Stimulated activated CD4-positive, alpha-beta T cell treated with anti-CD3 and anti-CD28 coated beads, Interleukin-15, amount 100 ng/mL, for 24 hours (primary cell): Measurements from ENCODE around the gene RNF4.
"Not testable (repeated sequence)": the region's sequence is repeated elsewhere in the genome, so short reads cannot be mapped to it uniquely, and the experiment has no call there.

ENCODE experiments used
- DNase-seq: peaks from one replicate; pipeline ENCODE4 v3.0.0-alpha.2; 2020

Gene RNF4

DNA sequence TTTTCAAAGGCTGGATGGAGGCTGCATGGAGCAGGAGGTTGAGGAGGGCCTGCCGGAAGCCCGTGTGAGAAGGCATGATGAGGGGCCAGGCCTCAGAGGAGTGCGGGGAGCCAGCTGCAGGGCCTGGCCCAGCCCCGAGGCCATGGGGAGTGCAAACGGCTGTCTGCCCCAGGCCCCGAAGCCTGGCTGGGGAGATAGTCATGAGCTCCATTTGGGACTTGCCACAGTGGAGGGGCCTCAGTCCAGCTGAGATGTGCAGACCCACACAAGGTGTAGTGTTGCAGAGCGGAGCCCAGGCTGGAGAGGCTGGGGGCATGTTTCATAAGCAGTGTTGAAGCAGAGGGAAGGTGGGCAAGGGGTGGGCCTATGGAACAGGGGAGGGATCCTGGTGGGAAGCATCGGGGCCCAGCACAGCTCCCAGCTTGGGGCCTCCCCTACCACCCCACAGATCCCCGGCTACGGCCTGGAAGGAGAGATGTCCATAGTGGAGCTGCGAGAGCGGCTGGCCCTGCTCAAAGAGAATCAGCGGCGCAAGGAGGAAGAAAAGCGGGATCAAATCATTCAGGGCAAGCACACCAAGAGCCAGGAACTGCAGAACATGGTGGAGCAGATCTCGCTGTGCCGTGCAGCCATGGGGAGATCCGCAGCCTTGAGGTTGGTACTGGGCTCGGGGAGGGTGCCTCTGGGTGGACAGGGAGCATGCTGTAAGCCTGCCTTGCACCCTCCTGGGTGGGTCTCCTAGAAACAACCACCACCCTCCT lies 9.1 kb upstream of the RNF4 start:
- no peak for DNase-seq

GRCh38 chr4:2461246-2461960 lies 7.5 kb upstream of the RNF4 start:
- no peak for DNase-seq

DNA sequence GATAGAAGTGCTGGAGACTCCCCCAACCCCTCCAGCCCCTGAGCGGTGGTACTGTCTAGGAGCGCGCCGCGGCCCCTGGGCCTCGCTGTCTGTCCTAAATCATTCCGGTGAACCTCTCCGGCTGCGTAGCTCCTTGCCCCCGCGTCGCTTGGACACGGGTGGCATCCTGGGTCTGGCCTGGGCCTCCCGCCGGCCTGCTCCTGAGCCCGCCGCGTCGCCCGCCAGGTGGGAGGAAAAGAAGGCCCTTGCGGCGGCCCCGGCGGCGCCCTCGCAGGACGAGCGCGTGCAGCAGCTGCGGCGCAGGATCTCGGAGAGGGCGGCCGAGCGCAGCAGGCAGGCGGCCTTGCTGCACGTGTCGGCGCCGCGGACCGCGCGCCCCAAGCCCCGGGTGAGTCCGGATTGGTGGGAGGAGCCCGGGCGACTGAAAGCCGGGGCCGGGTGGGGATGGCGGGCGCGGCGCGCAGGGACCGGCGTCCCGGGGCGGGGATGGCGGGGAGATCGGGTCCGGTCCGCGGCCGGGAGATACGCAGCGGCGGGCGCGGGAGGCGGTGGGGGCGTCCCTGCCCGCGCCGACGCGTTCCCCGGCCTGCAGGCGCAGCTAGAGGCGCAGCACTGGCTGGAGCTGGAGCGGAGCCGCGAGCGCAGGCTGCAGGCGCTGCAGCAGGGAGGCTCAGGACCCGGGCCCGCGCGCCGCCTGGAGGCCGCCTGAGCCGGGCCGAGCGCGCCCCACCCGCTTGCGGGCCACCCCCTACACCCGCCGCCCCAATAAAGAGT lies 6.5 kb upstream of the RNF4 start:
- DNase-seq = peak; percentile 76

DNA sequence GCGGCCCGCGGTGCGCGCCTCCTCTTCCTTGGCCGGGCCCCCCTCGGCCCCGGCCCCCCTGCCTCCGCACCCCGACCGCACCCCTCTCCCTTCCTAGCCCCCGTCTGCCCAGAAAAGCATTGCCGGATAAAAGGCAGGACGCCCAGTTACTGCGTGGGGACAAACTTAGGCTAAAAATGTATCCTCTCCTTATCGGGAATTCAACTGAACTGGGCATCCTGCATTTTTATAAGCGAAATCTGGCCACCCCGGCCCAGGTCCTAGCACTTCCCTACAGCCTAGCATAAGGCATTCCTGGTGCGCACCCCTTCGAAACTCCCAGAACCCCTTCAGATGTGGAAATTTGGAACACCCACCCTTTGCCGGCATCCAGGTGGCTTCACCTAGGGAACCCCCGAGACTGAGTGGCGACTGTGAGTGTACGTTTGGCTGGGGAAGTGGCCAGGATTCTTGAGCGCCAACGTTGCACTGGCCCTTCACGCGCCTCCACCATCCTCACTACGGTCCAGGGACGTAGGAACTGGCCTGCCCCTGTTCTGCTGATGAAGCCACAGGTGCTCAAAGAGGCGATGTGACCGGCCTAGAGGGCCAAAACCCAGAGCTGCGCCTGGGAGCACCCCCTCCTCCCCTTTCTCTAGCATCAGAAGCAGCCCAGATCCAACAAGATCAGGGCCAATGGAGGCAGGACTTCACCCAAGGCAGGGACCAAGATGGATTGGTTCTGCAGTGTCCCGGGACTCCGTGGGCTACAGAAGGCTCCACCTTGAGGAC lies 5.7 kb upstream of the RNF4 start:
- no peak for DNase-seq

GRCh38 chr4:2465032-2465431 lies 3.9 kb upstream of the RNF4 start:
- DNase-seq = no peak

- DNase-seq = not testable (repeated sequence)
Measured at GRCh38 chr4:2465544-2465943, 3.4 kb upstream of the RNF4 start.

GRCh38 chr4:2469192-2469984 lies 482 bp downstream of the RNF4 start:
- peak; percentile 85 for DNase-seq

DNA sequence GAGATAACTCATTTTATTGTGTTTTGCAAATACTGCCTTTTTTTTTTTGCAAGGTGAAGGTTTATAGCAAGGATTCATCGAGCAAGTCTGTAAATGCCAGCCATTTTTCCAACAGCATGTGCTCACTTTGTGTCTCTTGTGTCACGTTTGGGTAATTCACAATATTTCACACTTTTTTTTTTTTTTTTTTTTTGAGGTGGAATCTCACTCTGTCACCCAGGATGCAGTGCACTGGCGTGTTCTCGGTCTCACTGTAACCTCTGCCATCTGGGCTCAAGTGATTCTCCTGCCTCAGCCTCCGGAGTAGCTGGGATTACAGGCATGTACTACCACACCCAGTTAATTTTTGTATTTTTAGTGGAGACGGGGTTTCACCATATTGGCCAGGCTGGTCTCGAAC lies 1.9 kb downstream of the RNF4 start:
- no peak for DNase-seq

GRCh38 chr4:2472187-2472586 lies 3.3 kb downstream of the RNF4 start:
- DNase-seq = no peak

DNA sequence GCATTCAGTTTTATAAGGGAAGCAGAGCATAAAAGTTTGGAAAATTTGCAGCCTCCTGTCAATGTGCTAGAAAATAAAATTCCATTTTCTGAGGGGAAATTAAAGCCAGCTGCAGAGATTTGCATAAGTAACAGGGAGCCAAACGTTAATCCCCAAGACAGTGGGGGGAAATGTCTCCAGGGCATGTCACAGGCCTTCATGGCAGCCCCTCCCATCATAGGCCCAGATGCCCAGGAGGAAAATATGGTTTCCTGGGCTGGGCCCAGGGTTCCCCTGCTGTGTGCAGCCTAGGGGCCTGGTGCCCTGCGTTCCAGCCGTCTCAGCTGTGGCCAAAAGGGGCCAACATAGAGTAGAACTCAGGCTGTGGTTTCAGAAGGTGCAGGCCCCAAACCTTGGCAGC lies 9.3 kb downstream of the RNF4 start:
- no peak for DNase-seq

DNA sequence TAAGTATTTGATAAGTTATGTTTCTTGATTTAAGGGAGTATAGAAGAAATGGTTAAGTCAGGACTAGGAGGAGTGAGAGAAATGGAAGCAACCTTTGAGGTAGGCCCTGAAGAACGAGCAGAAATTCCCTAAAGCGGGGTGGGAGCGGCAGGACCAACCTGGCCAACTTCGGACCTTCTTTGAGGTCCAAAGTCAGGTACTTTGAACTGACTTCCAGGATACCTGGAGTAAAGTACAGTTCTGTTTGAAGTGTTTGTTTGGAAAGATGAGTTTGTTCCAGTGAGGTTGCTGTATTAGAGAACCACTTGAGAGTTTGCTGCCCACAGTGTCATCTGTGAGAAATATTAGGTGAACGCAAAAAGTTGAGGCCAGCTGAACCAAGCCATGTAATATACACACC lies 11.7 kb downstream of the RNF4 start:
- DNase-seq = no peak

DNA sequence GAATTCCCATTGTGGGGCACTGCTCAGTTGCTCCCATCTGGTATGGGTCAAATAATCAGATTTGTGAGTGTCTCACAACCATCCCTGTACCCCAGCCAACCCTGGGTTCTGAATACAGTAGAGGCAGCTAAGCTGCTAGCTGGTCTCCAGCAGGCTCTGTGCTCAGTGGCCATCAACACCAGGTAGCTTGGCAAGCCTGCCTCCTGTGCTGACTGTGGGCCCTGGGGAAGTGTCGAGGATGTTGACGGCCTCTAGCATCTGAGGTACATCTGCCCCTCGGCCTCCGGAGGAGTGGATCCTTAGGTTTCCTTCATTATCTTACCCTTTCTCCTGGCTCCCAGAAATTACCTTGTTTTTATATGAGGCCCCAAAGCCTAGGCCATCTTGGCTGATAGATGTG lies 13.3 kb downstream of the RNF4 start:
- DNase-seq = no peak

- DNase-seq = peak; percentile 23
Measured at GRCh38 chr4:2482693-2483092, 13.8 kb downstream of the RNF4 start.

GRCh38 chr4:2483237-2483636 lies 14.3 kb downstream of the RNF4 start:
- DNase-seq = no peak

- DNase-seq = no peak
Measured at GRCh38 chr4:2484185-2484584, 15.3 kb downstream of the RNF4 start.

DNA sequence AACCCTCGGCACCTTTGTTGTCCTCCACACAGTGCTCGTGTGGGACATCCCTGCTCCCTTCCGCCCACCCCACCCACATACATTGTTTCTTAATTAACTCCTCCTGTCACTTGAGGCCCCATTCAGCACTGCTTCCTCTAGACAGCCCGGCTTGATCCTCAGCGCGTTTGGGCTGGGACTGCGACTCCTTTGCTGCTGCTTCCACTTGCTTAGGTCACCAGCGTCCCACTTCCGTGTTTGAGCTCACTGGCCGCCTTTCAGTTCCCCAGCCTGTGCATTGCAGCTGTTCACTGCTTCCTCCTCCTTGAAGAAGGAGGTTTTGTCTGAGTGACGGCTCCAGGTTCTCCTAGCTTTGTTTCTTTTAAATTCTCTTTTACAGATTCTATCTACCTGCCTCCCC lies 16.1 kb downstream of the RNF4 start:
- peak; percentile 68 for DNase-seq

DNA sequence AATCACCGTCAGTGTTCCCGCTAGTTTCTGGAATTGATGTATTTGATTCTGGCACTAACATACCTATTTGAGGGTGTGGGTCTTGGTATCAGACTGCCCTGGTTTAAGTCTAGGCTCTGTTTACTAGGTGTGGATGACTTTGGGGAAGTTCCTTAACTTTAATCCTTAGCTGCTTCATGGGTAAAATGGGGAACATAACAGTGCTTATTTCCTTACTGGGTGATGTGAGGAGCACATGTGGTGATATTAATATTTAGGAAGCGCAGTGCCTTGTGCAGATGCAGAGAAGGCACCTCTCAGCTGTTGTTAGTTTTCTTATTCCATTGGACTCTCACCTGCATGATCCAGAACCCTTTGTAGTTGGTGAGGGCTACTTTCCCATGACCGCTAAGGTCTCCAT lies 17.1 kb downstream of the RNF4 start:
- no peak for DNase-seq

DNA sequence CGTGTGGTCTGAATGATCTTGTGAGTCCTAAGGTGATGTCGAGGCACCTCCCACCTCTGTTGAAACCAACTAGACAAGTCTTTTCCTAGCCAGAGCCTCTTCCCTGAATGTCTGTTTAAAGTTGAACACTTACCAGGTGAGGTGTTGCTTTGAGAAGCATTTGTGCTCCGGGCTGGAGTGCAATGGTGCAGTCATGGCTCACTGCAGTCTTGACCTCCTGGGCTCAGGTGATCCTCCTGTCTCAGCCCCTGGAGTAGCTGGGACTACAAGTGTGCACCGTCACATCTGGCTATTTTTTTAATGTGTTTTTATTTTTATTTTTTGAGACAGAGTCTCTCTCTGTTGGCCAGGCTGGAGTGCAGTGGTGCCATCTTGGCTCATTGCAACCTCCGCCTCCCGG lies 18.1 kb downstream of the RNF4 start:
- no peak for DNase-seq

DNA sequence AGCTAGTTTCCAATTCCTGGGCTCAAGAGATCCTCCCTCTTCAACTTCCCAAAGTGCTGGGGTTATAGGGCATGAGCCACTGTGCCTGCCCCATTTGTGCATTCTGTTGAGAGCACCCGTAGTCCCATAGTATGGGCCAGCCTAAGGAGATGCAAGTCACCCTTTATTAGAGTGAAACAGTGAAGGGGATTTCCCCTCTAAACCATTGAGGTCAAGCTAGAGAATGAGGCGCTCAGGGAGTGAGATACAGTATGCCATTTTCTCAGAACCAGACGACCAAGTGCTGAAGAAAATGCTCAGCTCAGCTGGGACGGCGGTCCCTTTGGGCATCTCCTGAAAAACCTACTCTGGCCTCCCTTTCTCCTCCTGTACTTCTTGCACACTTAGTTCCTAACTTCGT lies 18.7 kb downstream of the RNF4 start:
- DNase-seq = no peak

- DNase-seq = no peak
Measured at GRCh38 chr4:2489081-2489805, 20.3 kb downstream of the RNF4 start.

- DNase-seq = no peak
Measured at GRCh38 chr4:2489841-2490552, 21.1 kb downstream of the RNF4 start.
